ENCODE measurements around the gene ARL16.

Gene ARL16

DNA sequence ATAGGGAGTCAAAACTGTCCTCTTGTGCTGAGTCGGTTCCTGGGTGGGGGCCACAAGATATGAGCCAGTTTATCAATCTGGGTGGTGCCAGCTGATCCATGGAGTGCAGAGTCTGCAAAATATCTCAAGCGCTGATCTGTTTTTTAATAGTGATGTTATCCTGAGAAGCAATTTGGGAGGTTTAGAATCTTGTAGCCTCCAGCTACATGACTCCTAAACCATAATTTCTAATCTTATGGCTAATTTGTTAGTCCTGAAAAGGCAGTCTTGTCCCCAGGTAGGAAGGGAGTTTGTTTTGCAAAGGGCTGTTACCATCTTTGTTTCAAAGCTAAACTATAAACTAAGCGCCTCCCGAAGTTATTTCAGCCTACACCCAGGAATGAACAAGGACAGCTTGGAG lies 44.9 kb downstream of the ARL16 start:
- DNase-seq = no peak

DNA sequence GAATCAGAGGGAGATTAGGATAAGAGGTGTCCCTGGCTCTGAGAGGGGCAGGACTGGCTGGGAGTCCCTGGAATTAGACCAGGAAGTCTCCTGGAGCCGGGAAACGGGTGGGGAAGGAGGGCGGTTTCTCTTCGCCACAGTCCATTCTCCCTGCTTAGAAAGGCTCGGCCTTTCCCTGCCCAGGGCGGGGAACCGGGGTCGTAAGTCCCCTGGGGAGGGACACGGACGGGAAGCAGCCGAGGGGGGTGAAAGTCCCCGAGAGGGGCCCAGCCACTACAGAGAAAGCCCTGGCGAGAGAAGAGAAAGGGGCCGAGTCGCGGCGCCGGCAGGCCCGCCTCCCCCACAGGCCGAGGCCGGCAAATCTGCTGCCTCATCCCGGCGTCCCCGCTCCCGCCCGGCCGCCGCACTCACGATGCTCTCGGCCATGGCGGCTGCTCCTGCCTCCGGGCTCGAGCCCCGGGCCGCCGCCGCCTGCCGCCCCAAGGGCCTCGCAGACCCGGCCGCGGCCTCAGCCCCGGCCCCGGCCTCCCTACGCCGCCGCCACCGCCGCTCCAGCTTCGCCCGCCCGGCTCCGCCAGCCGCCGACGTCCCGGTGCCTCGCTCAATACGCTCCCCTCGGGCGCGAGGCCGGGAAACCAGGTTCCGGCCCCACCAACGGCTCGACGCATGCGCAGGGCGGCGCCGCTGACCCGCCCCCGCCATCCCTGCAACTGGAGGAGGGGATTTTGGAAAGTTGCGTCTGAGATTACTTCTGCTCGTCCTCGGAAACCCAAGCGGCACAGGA lies 46.9 kb downstream of the ARL16 start, which contains the start of the genes NPLOC4 and TSPAN10:
TSS of gene NPLOC4 (minus strand) at position 608 of the 784 bp plus-strand sequence. CDS start at position 426, 182 bp downstream.
TSS of gene TSPAN10 (plus strand) at position 692 of the 784 bp plus-strand sequence. CDS start 5,217 bp downstream, outside the sequence.
- peak; percentile 35 for DNase-seq

DNA sequence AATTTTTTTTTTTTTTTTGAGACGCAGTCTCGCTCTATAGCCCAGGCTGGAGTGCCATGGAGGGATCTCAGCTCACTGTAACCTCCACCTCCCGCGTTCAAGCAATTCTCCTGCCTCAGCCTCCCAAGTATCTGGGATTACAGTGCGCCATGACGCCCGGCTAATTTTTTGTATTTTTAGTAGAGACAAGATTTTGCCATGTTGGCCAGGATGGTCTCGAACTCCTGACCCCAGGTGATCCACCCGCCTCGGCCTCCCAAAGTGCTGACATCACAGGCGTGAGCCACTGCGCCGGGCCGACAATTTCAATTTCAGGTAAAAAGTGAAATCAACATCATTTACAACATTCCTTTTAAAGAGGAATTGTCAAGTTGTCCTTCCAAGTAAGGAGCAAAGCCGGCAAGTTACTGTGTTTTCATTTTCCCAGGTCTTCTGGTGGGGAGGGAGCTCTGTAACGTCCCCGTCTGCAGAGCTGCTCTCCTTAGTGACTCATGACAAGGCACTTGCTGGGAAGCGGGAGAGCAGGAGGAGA lies 47.6 kb downstream of the ARL16 start:
- DNase-seq = no peak

- DNase-seq = no peak
Observed at GRCh38 chr17:81635431-81635830, 48.2 kb downstream of the ARL16 start.

DNA sequence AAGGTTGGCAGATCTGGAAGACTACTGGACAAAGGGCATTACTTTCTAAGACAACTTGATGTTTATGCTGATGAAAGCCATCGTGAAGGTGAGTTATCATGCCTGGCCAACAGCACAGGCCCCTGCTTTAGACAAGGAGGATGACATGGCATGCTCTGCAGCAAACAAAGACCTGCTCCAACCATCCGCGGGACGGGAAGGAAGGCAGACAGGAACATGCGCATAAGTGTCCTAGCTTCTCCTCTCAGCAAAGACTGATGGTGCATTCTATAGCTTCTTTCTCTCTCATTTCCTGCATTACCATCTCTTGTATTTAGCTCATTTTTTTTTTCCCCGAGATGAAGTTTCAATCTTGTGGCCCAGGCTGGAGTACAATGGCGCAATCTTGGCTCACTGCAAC lies 52.1 kb downstream of the ARL16 start:
- no peak for DNase-seq
